T-helper 2 cell treated with Interferon-gamma antibody and Interleukin-4, amounts not matched to agents 5 μg/mL and 100 μg/mL, for 36 hours (primary cell): Measurements from ENCODE around the gene RBFOX1.

Experiments
- DNase-seq: peaks from one replicate; pipeline ENCODE4 v3.0.0; 2021; ENCODE audit warnings: low spot score
- H3K27ac Mint-ChIP-seq: one replicate; pipeline ENCODE4 v1.8.0; 2021; ENCODE audit warnings: mild to moderate bottlenecking, mixed read lengths
- H3K27me3 Mint-ChIP-seq: one replicate; pipeline ENCODE4 v1.8.0; 2021; ENCODE audit warnings: low read depth, mixed read lengths
- H3K36me3 Mint-ChIP-seq: one replicate; pipeline ENCODE4 v1.8.0; 2021; ENCODE audit warnings: low read depth, mixed read lengths
- H3K4me1 Mint-ChIP-seq: one replicate; pipeline ENCODE4 v1.8.0; 2021; ENCODE audit warnings: low read depth, mixed read lengths
- H3K4me3 Mint-ChIP-seq: one replicate; pipeline ENCODE4 v1.8.0; 2022; ENCODE audit warnings: mild to moderate bottlenecking, moderate library complexity, mixed read lengths
- H3K9me3 Mint-ChIP-seq: one replicate; pipeline ENCODE4 v1.8.0; 2021; ENCODE audit warnings: mixed read lengths

The RBFOX1 gene

GRCh38 chr16:7628981-7629380 is 296.3 kb downstream of the RBFOX1 start:
- H3K4me1 Mint-ChIP-seq = no peaks in the 10 kb centered on the region

GRCh38 chr16:7629571-7629970 is 296.9 kb downstream of the RBFOX1 start:
- Mint-ChIP-seq H3K36me3 (no peaks in the 10 kb centered on the region), H3K27me3 (no peaks in the 10 kb centered on the region), H3K4me3 (no peak overlapping the region), H3K4me1 (no peaks in the 10 kb centered on the region), H3K9me3 (peaks cover 51% of the 10 kb centered on the region), H3K27ac (no peak overlapping the region)
- DNase-seq = no peak

More at GRCh38 chr16:7628981-7629380, 296.3 kb downstream of the RBFOX1 start:
- H3K27ac Mint-ChIP-seq = no peak overlapping the region
- no peaks in the 10 kb centered on the region for H3K36me3 Mint-ChIP-seq
- no peak overlapping the region for H3K4me3 Mint-ChIP-seq
- H3K27me3 Mint-ChIP-seq = no peaks in the 10 kb centered on the region
- no peak for DNase-seq
- H3K9me3 Mint-ChIP-seq = peaks cover 51% of the 10 kb centered on the region

DNA sequence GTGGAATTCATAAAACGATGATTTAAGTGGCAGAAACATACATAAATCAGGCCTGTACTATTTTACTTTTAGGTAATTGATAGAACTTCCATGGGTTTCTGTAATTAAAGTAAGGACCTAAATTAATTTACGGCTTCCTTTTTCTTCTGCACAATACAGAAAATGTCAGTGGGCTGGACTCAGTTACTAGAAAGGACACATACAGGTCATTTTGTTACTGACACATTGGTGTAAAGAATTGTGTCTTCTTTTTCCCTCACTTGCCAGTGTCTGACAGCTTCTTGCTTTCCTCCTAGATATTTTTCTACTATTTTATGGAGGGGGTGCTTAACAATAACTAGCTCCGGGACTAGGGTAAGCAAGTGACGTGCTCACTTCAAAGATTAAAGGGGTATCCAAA is 304.8 kb downstream of the RBFOX1 start:
- no peaks in the 10 kb centered on the region for H3K36me3 Mint-ChIP-seq
- no peak overlapping the region for H3K4me3 Mint-ChIP-seq
- no peak for DNase-seq
- no peaks in the 10 kb centered on the region for H3K27me3 Mint-ChIP-seq
- peaks cover 41% of the 10 kb centered on the region for H3K9me3 Mint-ChIP-seq
- no peaks in the 10 kb centered on the region for H3K4me1 Mint-ChIP-seq
- H3K27ac Mint-ChIP-seq = no peak overlapping the region

GRCh38 chr16:7638306-7638705 is 305.7 kb downstream of the RBFOX1 start:
- Mint-ChIP-seq H3K4me1 (no peaks in the 10 kb centered on the region), H3K27ac (no peak overlapping the region), H3K27me3 (no peaks in the 10 kb centered on the region), H3K4me3 (no peak overlapping the region), H3K9me3 (peaks cover 38% of the 10 kb centered on the region), H3K36me3 (no peaks in the 10 kb centered on the region)
- no peak for DNase-seq

DNA sequence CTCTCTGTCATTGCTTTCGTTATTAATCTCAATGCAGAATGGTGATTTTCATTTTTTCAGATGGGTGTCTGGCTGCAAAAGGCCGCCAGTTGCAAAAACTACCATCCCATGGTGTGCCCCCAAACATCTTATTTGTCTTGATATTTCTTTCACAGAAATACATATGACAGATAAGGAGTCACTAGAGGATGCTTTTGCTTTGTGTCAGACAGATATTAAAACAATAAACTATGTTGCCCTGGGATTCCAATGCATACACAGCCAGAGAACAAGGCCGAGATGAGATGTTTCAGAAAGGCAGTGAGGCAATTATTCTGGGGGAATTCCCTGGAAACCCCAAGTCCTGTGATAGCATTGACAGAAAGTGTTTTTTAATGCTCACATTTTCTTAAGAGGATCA is 307.7 kb downstream of the RBFOX1 start:
- Mint-ChIP-seq H3K27me3 (no peaks in the 10 kb centered on the region), H3K4me3 (no peak overlapping the region), H3K36me3 (no peaks in the 10 kb centered on the region), H3K4me1 (no peaks in the 10 kb centered on the region), H3K27ac (no peak overlapping the region), H3K9me3 (peaks cover 35% of the 10 kb centered on the region)
- DNase-seq = no peak

DNA sequence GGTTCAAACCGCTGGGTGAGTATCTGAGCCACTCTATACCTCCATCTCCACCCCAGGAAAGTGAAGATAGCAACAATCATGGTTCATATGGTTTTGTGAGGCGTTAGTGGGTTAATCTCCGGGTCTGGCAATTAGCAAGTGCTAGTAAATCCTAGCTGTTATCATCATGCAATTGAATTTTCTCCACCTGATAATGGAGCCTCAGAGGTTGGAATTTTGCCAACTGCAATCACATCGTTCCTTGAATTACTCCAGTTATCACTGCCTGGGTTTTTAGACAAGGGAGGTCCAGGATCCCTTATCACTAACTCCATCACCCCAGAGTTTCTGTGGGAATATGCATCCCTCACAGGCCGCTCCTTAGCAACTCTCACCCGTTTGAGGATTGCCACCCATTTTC is 311.5 kb downstream of the RBFOX1 start:
- DNase-seq = no peak
- Mint-ChIP-seq H3K4me1 (no peaks in the 10 kb centered on the region), H3K27ac (no peak overlapping the region), H3K9me3 (peaks cover 39% of the 10 kb centered on the region), H3K27me3 (no peaks in the 10 kb centered on the region), H3K4me3 (no peak overlapping the region), H3K36me3 (no peaks in the 10 kb centered on the region)

GRCh38 chr16:7644811-7645210 is 312.2 kb downstream of the RBFOX1 start:
- H3K27ac Mint-ChIP-seq = no peak overlapping the region
- no peak overlapping the region for H3K4me3 Mint-ChIP-seq
- H3K27me3 Mint-ChIP-seq = no peaks in the 10 kb centered on the region
- no peaks in the 10 kb centered on the region for H3K4me1 Mint-ChIP-seq
- no peak for DNase-seq
- peaks cover 40% of the 10 kb centered on the region for H3K9me3 Mint-ChIP-seq
- H3K36me3 Mint-ChIP-seq = no peaks in the 10 kb centered on the region

DNA sequence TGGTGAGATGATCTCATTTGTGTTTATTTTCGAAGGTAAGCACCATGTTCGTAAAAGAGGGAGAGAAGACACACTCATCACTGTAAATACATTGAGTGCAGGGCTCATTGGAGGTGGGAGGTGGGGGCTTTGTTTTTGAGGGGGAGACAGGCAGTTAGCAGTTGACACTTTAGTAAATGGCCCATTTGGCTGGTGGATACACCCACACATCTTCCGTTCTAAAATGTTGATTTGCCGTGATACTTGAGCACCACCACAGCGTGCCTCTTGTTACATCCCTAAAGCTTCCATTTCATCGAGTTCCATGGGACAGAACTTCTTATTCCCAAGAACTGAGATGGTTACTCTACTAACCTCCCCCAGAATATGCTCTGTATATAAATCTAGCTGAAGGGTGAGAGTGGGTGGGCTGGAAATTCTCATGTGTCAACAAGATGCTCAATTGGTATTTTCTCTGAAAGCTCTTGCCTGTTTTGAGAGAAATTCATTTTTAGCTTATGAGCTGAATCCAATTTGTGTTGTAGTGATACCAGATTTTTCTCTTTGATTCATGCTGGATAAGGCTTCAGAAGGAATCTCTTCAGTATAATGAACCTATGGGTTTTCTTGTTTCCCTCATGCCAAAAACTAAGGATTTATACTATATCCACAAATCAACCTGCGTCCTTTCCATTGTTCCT is 314.3 kb downstream of the RBFOX1 start:
- no peak for DNase-seq
- H3K27ac Mint-ChIP-seq = no peak overlapping the region
- no peaks in the 10 kb centered on the region for H3K4me1 Mint-ChIP-seq
- H3K27me3 Mint-ChIP-seq = no peaks in the 10 kb centered on the region
- no peaks in the 10 kb centered on the region for H3K36me3 Mint-ChIP-seq
- no peak overlapping the region for H3K4me3 Mint-ChIP-seq
- peaks cover 51% of the 10 kb centered on the region for H3K9me3 Mint-ChIP-seq

DNA sequence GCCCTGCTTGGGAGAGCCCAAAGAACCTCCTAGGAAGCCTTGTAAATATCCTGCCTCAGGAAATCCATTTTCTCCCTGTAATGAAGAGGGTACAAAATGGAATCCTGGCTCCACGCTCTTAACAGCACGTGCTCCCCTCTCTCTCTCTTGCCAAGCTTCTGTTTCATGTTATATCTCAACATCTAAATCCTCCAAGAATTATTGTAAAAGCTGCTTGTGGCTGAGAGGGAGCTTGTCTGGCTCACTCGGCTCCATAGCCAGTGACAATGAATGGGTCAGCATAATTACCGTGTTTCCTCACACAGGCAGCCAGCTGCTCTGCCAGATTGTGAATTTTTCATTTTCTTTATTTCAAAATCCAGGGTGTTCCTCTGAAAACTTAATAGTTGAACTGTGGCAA is 317.8 kb downstream of the RBFOX1 start:
- Mint-ChIP-seq H3K9me3 (peaks cover 61% of the 10 kb centered on the region), H3K4me3 (no peak overlapping the region), H3K27me3 (no peaks in the 10 kb centered on the region), H3K36me3 (no peaks in the 10 kb centered on the region), H3K27ac (no peak overlapping the region), H3K4me1 (no peaks in the 10 kb centered on the region)
- no peak for DNase-seq

DNA sequence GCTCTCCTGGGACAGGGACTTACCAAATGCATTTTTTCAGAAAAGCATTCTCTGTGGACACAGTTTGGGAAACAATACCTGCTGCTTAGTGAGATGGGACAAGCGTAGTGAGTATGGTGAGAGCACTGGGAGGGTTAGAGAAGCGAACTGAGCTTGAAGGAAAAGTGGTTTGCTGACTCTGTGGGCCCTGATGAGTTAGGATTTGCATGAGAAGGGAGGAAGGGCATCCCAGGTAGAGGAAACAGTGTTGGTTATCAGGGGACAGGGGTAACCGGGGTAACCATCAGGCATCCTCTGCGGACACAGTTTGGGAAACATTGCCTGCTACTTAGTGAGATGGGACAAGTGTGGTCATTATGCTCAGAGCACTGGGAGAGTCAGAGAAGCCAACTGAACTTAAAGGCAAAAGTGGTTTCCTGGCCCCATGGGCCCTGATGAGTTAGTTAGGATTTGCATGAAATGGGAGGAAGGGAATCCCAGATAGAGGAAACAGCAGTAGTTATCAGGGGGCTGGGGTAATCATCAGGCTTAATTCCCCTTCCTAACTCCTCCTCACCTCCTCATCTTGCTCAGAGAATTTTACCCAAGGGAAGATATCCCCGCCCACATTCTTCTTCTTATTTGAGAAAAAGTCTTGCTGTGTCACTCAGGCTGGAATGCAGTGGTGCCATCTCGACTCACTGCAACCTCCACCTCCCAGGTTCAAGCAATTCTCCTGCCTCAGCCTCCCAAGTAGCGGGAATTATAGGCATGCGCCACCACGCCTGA is 319.3 kb downstream of the RBFOX1 start:
- H3K27me3 Mint-ChIP-seq = no peaks in the 10 kb centered on the region
- H3K4me3 Mint-ChIP-seq = no peak overlapping the region
- no peak for DNase-seq
- peaks cover 63% of the 10 kb centered on the region for H3K9me3 Mint-ChIP-seq
- no peaks in the 10 kb centered on the region for H3K4me1 Mint-ChIP-seq
- H3K36me3 Mint-ChIP-seq = no peaks in the 10 kb centered on the region
- H3K27ac Mint-ChIP-seq = no peak overlapping the region

GRCh38 chr16:7653746-7654461 is 321.3 kb downstream of the RBFOX1 start:
- no peaks in the 10 kb centered on the region for H3K27me3 Mint-ChIP-seq
- no peak overlapping the region for H3K27ac Mint-ChIP-seq
- no peak for DNase-seq
- no peaks in the 10 kb centered on the region for H3K36me3 Mint-ChIP-seq
- peaks cover 60% of the 10 kb centered on the region for H3K9me3 Mint-ChIP-seq
- H3K4me1 Mint-ChIP-seq = no peaks in the 10 kb centered on the region
- no peak overlapping the region for H3K4me3 Mint-ChIP-seq

DNA sequence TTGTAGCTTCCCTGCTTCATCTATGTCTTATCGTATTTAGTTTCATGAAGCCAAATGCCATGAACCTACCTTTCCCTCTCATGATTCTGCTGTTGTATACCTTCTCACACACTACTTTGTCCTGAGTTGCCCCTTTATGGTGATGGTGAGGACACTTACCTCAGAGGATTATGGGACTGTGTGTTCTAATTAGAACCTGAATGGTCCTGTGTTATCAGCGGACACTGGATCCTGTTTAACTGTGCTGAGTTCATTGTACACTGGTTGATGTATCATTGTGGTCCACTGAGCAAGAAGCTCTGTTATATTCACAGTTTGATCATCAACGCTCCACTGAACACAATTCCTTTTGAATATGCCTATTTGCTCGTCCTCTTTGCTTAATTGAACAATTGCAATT is 343.0 kb downstream of the RBFOX1 start:
- H3K27ac Mint-ChIP-seq = no peak overlapping the region
- no peaks in the 10 kb centered on the region for H3K27me3 Mint-ChIP-seq
- no peaks in the 10 kb centered on the region for H3K36me3 Mint-ChIP-seq
- no peaks in the 10 kb centered on the region for H3K4me1 Mint-ChIP-seq
- DNase-seq = no peak
- H3K9me3 Mint-ChIP-seq = peaks cover 31% of the 10 kb centered on the region
- H3K4me3 Mint-ChIP-seq = no peak overlapping the region

DNA sequence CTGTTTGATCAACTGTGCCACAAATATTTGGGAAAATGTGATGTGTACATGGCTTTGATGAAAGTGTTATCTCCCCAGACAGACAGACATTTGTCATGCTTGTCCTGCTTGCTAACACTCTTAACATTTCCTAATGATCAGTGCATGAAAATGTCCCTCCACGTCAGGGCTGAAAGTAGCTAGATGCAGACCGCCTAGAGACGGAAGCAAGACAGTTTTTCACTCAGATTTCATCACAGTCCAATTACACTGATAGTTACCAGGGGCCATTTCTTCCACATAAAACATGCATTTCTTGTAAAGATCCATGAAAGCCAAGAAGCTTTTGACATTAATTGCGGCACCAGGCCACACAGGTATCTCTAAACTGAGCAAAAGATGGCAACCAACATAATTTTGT is 347.7 kb downstream of the RBFOX1 start:
- Mint-ChIP-seq H3K4me3 (no peak overlapping the region), H3K9me3 (peaks cover 33% of the 10 kb centered on the region), H3K4me1 (no peaks in the 10 kb centered on the region), H3K27ac (no peak overlapping the region), H3K36me3 (no peaks in the 10 kb centered on the region), H3K27me3 (no peaks in the 10 kb centered on the region)
- no peak for DNase-seq

DNA sequence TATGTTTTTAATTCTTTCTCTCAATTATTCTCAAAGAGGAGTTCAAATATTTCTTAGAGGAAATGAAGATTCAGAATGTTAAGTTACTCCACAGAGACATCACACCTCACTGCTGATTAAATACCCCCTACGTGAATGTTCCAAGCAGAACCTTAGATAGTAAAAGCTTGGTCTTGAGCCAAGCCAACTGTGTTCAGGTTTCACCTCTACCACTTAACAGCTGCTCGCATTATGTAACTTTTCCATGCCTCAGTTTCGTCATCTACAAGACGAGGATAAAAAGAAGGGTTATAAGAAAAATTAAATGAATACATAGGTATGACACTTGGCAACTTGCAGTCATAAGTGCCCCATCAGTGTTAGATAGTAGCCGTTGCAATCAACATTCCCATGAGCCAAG is 356.2 kb downstream of the RBFOX1 start:
- Mint-ChIP-seq H3K4me1 (no peaks in the 10 kb centered on the region), H3K27ac (no peak overlapping the region), H3K27me3 (no peaks in the 10 kb centered on the region), H3K4me3 (no peak overlapping the region), H3K9me3 (peaks cover 67% of the 10 kb centered on the region), H3K36me3 (no peaks in the 10 kb centered on the region)
- no peak for DNase-seq
